GM23338 (cell line): ENCODE data around the gene SEMA5A. TPM values are rescaled to one million over a fixed set of nuclear protein-coding genes. Genes with fewer than 3 reads are reported as not detected.

Experiments used
- ATAC-seq: fragments of 200-7000 bp; cut with Tn5 transposase; 3 replicates; pipeline ENCODE4 v1.9.1; 2020
- DNase-seq: peaks from one replicate; pipeline ENCODE4 v3.0.0-alpha.2; 2015; ENCODE audit warnings: low spot score
- H2AFZ ChIP-seq: fragments of 200-600 bp; sonication (generic); 2 replicates; pipeline ENCODE4 v1.8.0; 2016; ENCODE audit warnings: antibody characterized with exemption, mild to moderate bottlenecking, moderate library complexity
- H3F3A ChIP-seq: fragments of 200-600 bp; sonication (generic); replicated peaks from 2 replicates; pipeline ENCODE4 v1.8.0; 2017; ENCODE audit warnings: antibody characterized with exemption, mixed run types, low read depth
- H3K27ac ChIP-seq: fragments of 200-600 bp; sonication (generic); 2 replicates; pipeline ENCODE4 v1.6.1; 2016; ENCODE audit warnings: low read depth
- H3K27me3 ChIP-seq: fragments of 200-600 bp; sonication (generic); 2 replicates; pipeline ENCODE4 v1.8.0; 2016; ENCODE audit warnings: mild to moderate bottlenecking, mixed run types, moderate library complexity; ENCODE audit not compliant: insufficient read depth
- H3K36me3 ChIP-seq: fragments of 200-600 bp; sonication (generic); 2 replicates; pipeline ENCODE4 v1.8.0; 2016; ENCODE audit warnings: mild to moderate bottlenecking; ENCODE audit not compliant: insufficient read depth
- H3K4me1 ChIP-seq: fragments of 200-600 bp; sonication (generic); 2 replicates; pipeline ENCODE4 v1.8.0; 2016; ENCODE audit warnings: mild to moderate bottlenecking, moderate library complexity; ENCODE audit not compliant: insufficient read depth
- H3K4me2 ChIP-seq: fragments of 200-600 bp; sonication (generic); 2 replicates; pipeline ENCODE4 v1.7.1; 2017; ENCODE audit warnings: mixed run types
- H3K4me3 ChIP-seq: fragments of 200-600 bp; sonication (generic); 2 replicates; pipeline ENCODE4 v1.6.1; 2016; ENCODE audit warnings: mixed run types
- H3K79me2 ChIP-seq: fragments of 200-600 bp; sonication (generic); replicated peaks from 2 replicates; pipeline ENCODE4 v1.8.0; 2017; ENCODE audit warnings: mild to moderate bottlenecking; ENCODE audit not compliant: insufficient read depth
- H3K9me2 ChIP-seq: fragments of 200-600 bp; sonication (generic); 2 replicates; pipeline ENCODE4 v1.8.0; 2017; ENCODE audit not compliant: insufficient read depth
- H4K20me1 ChIP-seq: fragments of 200-600 bp; sonication (generic); replicated peaks from 2 replicates; pipeline ENCODE4 v1.8.0; 2017; ENCODE audit warnings: mild to moderate bottlenecking; ENCODE audit not compliant: insufficient read depth
- H3K27ac Mint-ChIP-seq: 2 replicates; pipeline ENCODE4 v1.8.0; 2020; ENCODE audit warnings: inconsistent platforms, mild to moderate bottlenecking, moderate library complexity, mixed read lengths
- H3K27me3 Mint-ChIP-seq: 3 replicates; pipeline ENCODE4 v1.8.0; 2022; ENCODE audit warnings: low read depth, mild to moderate bottlenecking, moderate library complexity, mixed read lengths, inconsistent platforms; ENCODE audit not compliant: insufficient read depth, poor library complexity
- H3K36me3 Mint-ChIP-seq: 3 replicates; pipeline ENCODE4 v1.8.0; 2021; ENCODE audit warnings: low read depth, mild to moderate bottlenecking, inconsistent platforms, moderate library complexity, mixed read lengths
- H3K4me1 Mint-ChIP-seq: 3 replicates; pipeline ENCODE4 v1.8.0; 2020; ENCODE audit warnings: mild to moderate bottlenecking, inconsistent platforms, mixed read lengths
- H3K4me3 Mint-ChIP-seq: 3 replicates; pipeline ENCODE4 v1.8.0; 2021; ENCODE audit warnings: moderate library complexity, mild to moderate bottlenecking, inconsistent platforms, mixed read lengths
- H3K9me3 Mint-ChIP-seq: 3 replicates; pipeline ENCODE4 v1.8.0; 2020; ENCODE audit warnings: moderate library complexity, mild to moderate bottlenecking, inconsistent platforms, mixed read lengths
- CREB1 ChIP-seq: fragments of 250-450 bp; sonication (Bioruptor Pico); IDR thresholded peaks from 2 replicates; pipeline ENCODE4 v1.5.0; 2020; ENCODE audit warnings: low read depth, mild to moderate bottlenecking, moderate library complexity
- CTCF ChIP-seq, 2 experiments: fragments of 200-600 bp in 1 of 2; sonication (generic) in 1 of 2; conservative IDR thresholded peaks; 2 replicates each; pipeline versions ENCODE4 v1.5.1 to v1.6.1; 2016 to 2017; ENCODE audit warnings: antibody characterized with exemption in 2 of 2, low read depth in 2 of 2, mild to moderate bottlenecking in 2 of 2, moderate library complexity in 1 of 2
- EZH2 ChIP-seq: fragments of 200-600 bp; sonication (generic); IDR thresholded peaks from one replicate; pipeline ENCODE4 v1.8.0; 2017; ENCODE audit warnings: antibody characterized with exemption, mild to moderate bottlenecking, low read depth; ENCODE audit not compliant: unreplicated experiment
- EZH2phosphoT487 ChIP-seq: fragments of 200-600 bp; sonication (generic); IDR thresholded peaks from one replicate; pipeline ENCODE4 v1.8.1; 2018; ENCODE audit warnings: antibody characterized with exemption; ENCODE audit not compliant: unreplicated experiment
- POLR2AphosphoS5 ChIP-seq: IDR thresholded peaks from 2 replicates; pipeline ENCODE4 v1.6.1; 2016; ENCODE audit warnings: antibody characterized with exemption, low read depth
- STAT1 ChIP-seq: IDR thresholded peaks from one replicate; pipeline ENCODE4 v1.6.1; 2016; ENCODE audit warnings: antibody characterized with exemption; ENCODE audit not compliant: unreplicated experiment
- ZNF114 ChIP-seq: fragments of 250-450 bp; sonication (Bioruptor Pico); IDR thresholded peaks from 2 replicates; pipeline ENCODE4 v1.5.0; 2020; ENCODE audit warnings: mild to moderate bottlenecking, moderate library complexity
- ZNF462 ChIP-seq: fragments of 250-450 bp; sonication (Bioruptor Pico); IDR thresholded peaks from 2 replicates; pipeline ENCODE4 v1.5.0; 2020; ENCODE audit warnings: mild to moderate bottlenecking, moderate library complexity
- polyA plus RNA-seq: library from polyadenylated mRNA; unstranded; fragments of >200 nt; fragmentation: Nextera tagmentation; extraction: Ambion mirVana; gene quantifications from 2 replicates; pipeline ENCODE4 v1.2.1, GENCODE V29; 2016
- total RNA-seq: library from RNA; depleted of rRNA; stranded (reverse); fragments of >200 nt; shearing (Covaris generic); gene quantifications from 2 replicates; pipeline ENCODE4 v1.2.3, GENCODE V29; 2014
- TF ChIP-seq, protein P1 (sequence below): IDR thresholded peaks from one replicate; pipeline ENCODE4 v1.6.1; 2018; ENCODE audit warnings: antibody characterized with exemption; ENCODE audit not compliant: unreplicated experiment

SEMA5A gene
- total and polyA plus RNA-seq, 2 experiments from 2014 or later = 2.1 to 8.1 TPM

DNA sequence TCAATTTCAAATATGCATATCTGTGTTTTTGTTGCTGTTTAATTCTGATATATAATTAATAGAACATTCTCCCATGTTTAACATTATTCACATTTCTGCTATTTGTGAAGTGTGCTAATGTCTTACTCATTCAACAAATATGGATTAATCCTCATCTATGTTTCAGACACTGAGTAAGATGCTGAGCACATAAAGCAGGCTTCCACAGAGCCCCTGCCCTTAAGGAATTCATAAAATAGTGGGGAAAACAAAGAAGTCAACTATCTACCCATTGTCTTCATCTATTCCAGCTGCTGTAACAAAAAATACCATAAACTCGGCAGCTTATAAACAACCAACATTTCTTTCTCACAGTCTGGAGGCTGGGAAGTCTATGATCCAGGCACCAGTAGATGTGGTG lies 333.3 kb downstream of the SEMA5A start (continued):
- TF ChIP-seq CTCF (conservative IDR thresholded peaks at IDR 0.05; ENCODE audit: low read depth in 2 of 2) (no peak), STAT1 (no peak), ZNF462 (CRISPR knock-in tag) (no peak), CREB1 (CRISPR knock-in tag) (no peak), POLR2AphosphoS5 (no peak)

DNA sequence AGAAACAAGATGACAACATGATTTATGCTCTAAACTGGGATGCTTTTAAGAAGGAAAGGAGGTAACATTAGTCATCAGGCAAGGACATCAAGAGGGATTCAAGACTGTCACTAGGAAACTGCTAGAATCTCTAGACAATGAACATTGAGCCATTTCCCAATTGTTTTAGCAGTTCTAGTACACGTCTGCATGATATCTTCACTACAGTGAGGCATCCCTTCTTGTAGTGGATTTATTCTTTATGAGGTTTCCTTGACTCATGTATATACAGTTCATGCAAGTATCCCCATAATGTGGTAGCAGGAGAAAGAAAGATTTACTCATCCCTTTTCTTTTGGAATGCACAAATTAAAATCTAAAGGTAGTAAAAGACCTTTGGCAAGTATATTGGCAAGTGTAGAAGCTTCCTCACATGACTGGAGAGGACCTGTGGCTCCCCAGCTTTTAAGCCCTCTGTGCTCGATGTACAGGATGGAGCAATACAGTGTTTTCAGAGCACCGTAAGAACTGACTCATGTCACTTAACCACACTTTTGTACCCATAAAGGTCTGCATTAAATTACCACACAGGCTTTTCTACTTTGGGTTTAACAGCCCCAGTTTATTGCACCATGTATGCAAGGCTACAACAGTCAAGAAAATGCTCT lies 335.9 kb downstream of the SEMA5A start:
- DNase-seq (no peak), ATAC-seq (no peak)
- Histone ChIP-seq H3K4me2 (no peak overlapping the region), H4K20me1 (no peaks in the 10 kb centered on the region), H3K27me3 (no peaks in the 10 kb centered on the region), H3K79me2 (no peaks in the 10 kb centered on the region), H3K4me3 (no peak overlapping the region), H2AFZ (no peak overlapping the region), H3K9me2 (no peaks in the 10 kb centered on the region; the same call in 1 of the 2 replicates), H3K27ac (no peak overlapping the region), H3K36me3 (no peaks in the 10 kb centered on the region), H3K4me1 (no peaks in the 10 kb centered on the region), H3F3A (no peaks in the 10 kb centered on the region)
- H3K4me1 Mint-ChIP-seq = no peaks in the 10 kb centered on the region
- TF ChIP-seq ZNF114 = no peak
- TF ChIP-seq, protein P1, sequence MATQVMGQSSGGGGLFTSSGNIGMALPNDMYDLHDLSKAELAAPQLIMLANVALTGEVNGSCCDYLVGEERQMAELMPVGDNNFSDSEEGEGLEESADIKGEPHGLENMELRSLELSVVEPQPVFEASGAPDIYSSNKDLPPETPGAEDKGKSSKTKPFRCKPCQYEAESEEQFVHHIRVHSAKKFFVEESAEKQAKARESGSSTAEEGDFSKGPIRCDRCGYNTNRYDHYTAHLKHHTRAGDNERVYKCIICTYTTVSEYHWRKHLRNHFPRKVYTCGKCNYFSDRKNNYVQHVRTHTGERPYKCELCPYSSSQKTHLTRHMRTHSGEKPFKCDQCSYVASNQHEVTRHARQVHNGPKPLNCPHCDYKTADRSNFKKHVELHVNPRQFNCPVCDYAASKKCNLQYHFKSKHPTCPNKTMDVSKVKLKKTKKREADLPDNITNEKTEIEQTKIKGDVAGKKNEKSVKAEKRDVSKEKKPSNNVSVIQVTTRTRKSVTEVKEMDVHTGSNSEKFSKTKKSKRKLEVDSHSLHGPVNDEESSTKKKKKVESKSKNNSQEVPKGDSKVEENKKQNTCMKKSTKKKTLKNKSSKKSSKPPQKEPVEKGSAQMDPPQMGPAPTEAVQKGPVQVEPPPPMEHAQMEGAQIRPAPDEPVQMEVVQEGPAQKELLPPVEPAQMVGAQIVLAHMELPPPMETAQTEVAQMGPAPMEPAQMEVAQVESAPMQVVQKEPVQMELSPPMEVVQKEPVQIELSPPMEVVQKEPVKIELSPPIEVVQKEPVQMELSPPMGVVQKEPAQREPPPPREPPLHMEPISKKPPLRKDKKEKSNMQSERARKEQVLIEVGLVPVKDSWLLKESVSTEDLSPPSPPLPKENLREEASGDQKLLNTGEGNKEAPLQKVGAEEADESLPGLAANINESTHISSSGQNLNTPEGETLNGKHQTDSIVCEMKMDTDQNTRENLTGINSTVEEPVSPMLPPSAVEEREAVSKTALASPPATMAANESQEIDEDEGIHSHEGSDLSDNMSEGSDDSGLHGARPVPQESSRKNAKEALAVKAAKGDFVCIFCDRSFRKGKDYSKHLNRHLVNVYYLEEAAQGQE = no peak
- TF ChIP-seq EZH2phosphoT487 = no peak
- TF ChIP-seq EZH2 = no peak
- H3K4me3 Mint-ChIP-seq = no peak overlapping the region
- no peaks in the 10 kb centered on the region for H3K36me3 Mint-ChIP-seq
- H3K27ac Mint-ChIP-seq = no peak overlapping the region
- H3K9me3 Mint-ChIP-seq = 0 out of 3 replicates have a peak, but pooled peaks cover 2% of the 10 kb centered on the region
- no peaks in the 10 kb centered on the region for H3K27me3 Mint-ChIP-seq
